Right lobe of liver (tissue), 6 donors: ENCODE data around the gene NGF. TPM values are rescaled to one million over a fixed set of nuclear protein-coding genes. Genes with fewer than 3 reads are reported as not detected.

Source experiments
- ATAC-seq, 4 donors: fragments of 200-7000 bp; cut with Tn5 transposase; one replicate each; pipeline ENCODE4 v1.9.1; 2020; ENCODE audit warnings: mild to moderate bottlenecking in 4 of 4, moderate library complexity in 4 of 4
- DNase-seq, 3 donors: peaks; one replicate each; pipeline ENCODE4 v3.0.0-alpha.2; 2020
- H3K27ac ChIP-seq, 3 donors: fragments of 200-600 bp; one replicate each; pipeline ENCODE4 v1.8.0; 2022
- H3K27me3 ChIP-seq, 2 donors: fragments of 200-600 bp; one replicate each; pipeline ENCODE4 v1.8.0; 2022
- H3K36me3 ChIP-seq, 4 donors: fragments of 200-600 bp; sonication (generic) in 1 of 4; one replicate each; pipeline versions ENCODE4 v1.5.1 to v1.8.0; 2017 to 2022; ENCODE audit warnings: control low read depth in 1 of 4
- H3K4me1 ChIP-seq, 4 donors: fragments of 200-600 bp; sonication (generic) in 1 of 4; one replicate each; pipeline versions ENCODE4 v1.5.1 to v1.8.0; 2017 to 2022; ENCODE audit warnings: control low read depth in 1 of 4
- H3K4me3 ChIP-seq, 3 donors: fragments of 200-600 bp; one replicate each; pipeline ENCODE4 v1.8.0; 2022
- H3K9me3 ChIP-seq, 4 donors: fragments of 200-600 bp; sonication (generic) in 1 of 4; one replicate each; pipeline versions ENCODE4 v1.5.1 to v1.8.0; 2017 to 2022; ENCODE audit warnings: control low read depth in 1 of 4
- CTCF ChIP-seq, 4 donors: fragments of 200-600 bp in 3 of 4; fragments of 450-650 bp in 1 of 4; IDR thresholded peaks; one replicate each; pipeline versions ENCODE4 v1.5.1 to v1.8.0; 2016 to 2022; ENCODE audit warnings: antibody characterized with exemption in 4 of 4, mild to moderate bottlenecking in 2 of 4
- POLR2A ChIP-seq: fragments of 450-650 bp; IDR thresholded peaks from one replicate; pipeline ENCODE4 v1.6.1; 2017; ENCODE audit warnings: antibody characterized with exemption, mild to moderate bottlenecking
- WGBS: methylation state at CpG from one replicate; pipeline ENCODE4 v1.1.6; 2018; ENCODE audit warnings: low coverage, low lambda C conversion rate; ENCODE audit not compliant: insufficient coverage; ENCODE audit errors: missing lambda C conversion rate; 5-methylcytosine and 5-hydroxymethylcytosine counted together
- intact Hi-C, 2 donors: fragments of 100-400 bp; cut with DNase I; formaldehyde crosslinking; loops; one replicate each; pipeline versions ENCODE4 v1.11.2 to v1.14.1; 2022
- total RNA-seq, 6 experiments: library from RNA; depleted of rRNA in 2 of 6; stranded (reverse); fragments of >200 nt in 2 of 6; fragmentation: NEBNext Ultra II Directional in 3 of 6; extraction: Animal tissue kit (Norgen Biotek cat#: 25700) in 3 of 6; gene quantifications; one replicate each; pipeline versions ENCODE4 v1.1.0 to v1.2.4, GENCODE V29; 2016 to 2023
- donor health status: DM: no; HTN: yes; CAD: no.
- donor health status: DM: no; HTN: no; CAD: no.
- donor health status: DM: no; HTN: no; CAD: no.
- donor health status: DM: no; HTN: yes; CAD: no.
- donor health status: DM: no; HTN: yes; CAD: no.

Gene NGF
- total RNA-seq, 6 experiments from 2014 or later, result 0.22 to 1.3 (median 0.49) TPM

DNA sequence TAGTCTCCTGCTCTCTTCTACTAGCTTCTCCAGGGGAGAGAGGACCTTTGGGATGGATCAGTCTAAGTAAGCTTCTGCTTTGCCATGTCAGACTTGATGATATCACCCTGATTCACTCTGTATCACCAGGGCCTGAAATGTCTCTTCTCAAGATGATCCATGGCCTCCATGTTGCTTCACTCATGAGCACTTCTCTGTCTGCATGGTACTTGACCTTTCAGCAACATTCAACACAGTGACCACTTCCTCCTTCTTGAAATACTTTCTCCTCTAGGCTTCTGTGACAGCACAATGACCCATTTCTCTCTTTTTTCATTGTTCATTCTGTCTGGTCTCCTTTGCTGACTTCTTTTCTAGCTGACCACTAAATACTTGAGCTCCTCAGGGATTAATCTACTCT is 35.3 kb upstream of the NGF start:
- DNase-seq, result no peak
- Histone ChIP-seq H3K27me3 (no peaks in the 10 kb centered on the region), H3K4me1 (no peaks in the 10 kb centered on the region), H3K4me3 (no peak overlapping the region), H3K36me3 (no peaks in the 10 kb centered on the region), H3K9me3 (no peaks in the 10 kb centered on the region), H3K27ac (no peak overlapping the region)
- peak in 1 of 4 donors; percentile 37 for ATAC-seq
- intact Hi-C loops, result no loop called here
- no peak for TF ChIP-seq POLR2A
- no peak for TF ChIP-seq CTCF (IDR thresholded peaks at IDR 0.05)

DNA sequence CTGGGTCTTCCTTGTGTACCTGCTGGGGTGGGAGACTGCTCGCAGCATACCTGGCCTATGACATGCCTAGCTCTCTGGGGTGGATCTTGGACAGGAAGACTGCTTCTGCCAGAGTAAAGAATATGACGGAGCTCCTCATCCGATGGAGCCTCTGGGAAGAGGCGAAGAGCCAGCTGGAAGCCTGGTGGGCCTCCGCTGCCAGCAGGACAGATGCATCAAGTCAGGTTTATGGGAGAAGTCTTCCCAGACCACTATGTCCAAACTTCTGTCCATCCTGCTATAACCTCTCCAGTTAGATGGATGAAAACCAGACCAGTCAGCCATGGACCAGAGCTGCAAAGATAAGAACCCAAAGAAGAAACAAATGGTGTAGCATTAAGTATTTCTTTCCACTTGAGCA is 27.7 kb upstream of the NGF start:
- ATAC-seq (peak in 1 of 4 donors; percentile 18), DNase-seq (no peak)
- no peaks in the 10 kb centered on the region for H3K9me3 ChIP-seq
- H3K27me3 ChIP-seq, result no peaks in the 10 kb centered on the region
- no peaks in the 10 kb centered on the region for H3K36me3 ChIP-seq
- WGBS, result 81% methylated on average over 5 of the region's 5 CpGs
- H3K27ac ChIP-seq, result no peak overlapping the region
- no peak overlapping the region for H3K4me3 ChIP-seq
- no peaks in the 10 kb centered on the region for H3K4me1 ChIP-seq
- TF ChIP-seq CTCF (IDR thresholded peaks at IDR 0.05) (no peak), POLR2A (no peak)
- intact Hi-C loops, result no loop called here

DNA sequence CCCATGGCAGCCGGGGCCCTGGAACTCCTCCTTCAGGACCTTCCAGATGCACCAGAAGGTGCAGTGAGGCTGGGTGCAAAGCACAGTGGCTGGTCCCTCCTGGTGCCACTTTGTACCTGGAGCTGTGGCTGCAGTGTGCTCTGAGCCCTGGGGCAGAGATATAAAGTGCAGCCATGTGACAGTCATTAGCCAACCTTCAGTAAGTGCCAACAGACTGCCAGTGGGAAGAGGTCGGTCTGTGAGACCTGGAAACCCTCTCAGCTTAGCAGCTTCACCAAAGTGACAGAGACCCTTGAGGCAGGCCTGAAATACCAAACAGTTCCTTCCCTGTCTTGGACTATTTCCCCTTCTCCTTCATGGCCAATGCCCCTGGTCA is 26.7 kb upstream of the NGF start:
- no peaks in the 10 kb centered on the region for H3K9me3 ChIP-seq
- H3K27ac ChIP-seq, result no peak overlapping the region
- DNase-seq, result no peak
- intact Hi-C loops, result no loop called here
- H3K27me3 ChIP-seq, result no peaks in the 10 kb centered on the region
- no peaks in the 10 kb centered on the region for H3K4me1 ChIP-seq
- TF ChIP-seq CTCF (IDR thresholded peaks at IDR 0.05) (no peak), POLR2A (no peak)
- peak in 1 of 4 donors; percentile 20 for ATAC-seq
- WGBS, result 63% methylated on average over 1 of the region's 2 CpGs
- H3K36me3 ChIP-seq, result no peaks in the 10 kb centered on the region
- no peak overlapping the region for H3K4me3 ChIP-seq

- ATAC-seq (peak in 2 of 4 donors; percentile 25 to 38), DNase-seq (no peak)
- TF ChIP-seq CTCF (IDR thresholded peaks at IDR 0.05) (no peak), POLR2A (no peak)
- H3K4me1 ChIP-seq, result no peaks in the 10 kb centered on the region
- H3K36me3 ChIP-seq, result no peaks in the 10 kb centered on the region
- 54% methylated on average over 3 of the region's 7 CpGs for WGBS
- H3K27ac ChIP-seq, result peak overlapping the region in 1 of 3 donors; percentile 28
- no peaks in the 10 kb centered on the region for H3K9me3 ChIP-seq
- no peak overlapping the region for H3K4me3 ChIP-seq
- H3K27me3 ChIP-seq, result no peaks in the 10 kb centered on the region
- intact Hi-C loops, result no loop called here
Observed at GRCh38 chr1:115364046-115364779, 26.2 kb upstream of the NGF start.
